OCI-LY3 (cell line): ENCODE measurements around the gene CLDN15.

Experiments used
- H2AFZ ChIP-seq: fragments of 200-600, 300-600 bp; shearing (Covaris generic); 2 replicates; pipeline ENCODE4 v1.6.0; 2014; ENCODE audit warnings: antibody characterized with exemption, low read depth, low read length
- H3K27ac ChIP-seq: fragments of 200-600, 300-600 bp; sonication (generic); 2 replicates; pipeline ENCODE4 v1.5.1; 2014; ENCODE audit warnings: mild to moderate bottlenecking, low read length, moderate library complexity, mixed read lengths
- H3K27me3 ChIP-seq: fragments of 200-600, 300-600 bp; sonication (generic); 2 replicates; pipeline ENCODE4 v1.6.1; 2014; ENCODE audit warnings: low read depth, low read length, mixed read lengths
- H3K36me3 ChIP-seq: fragments of 200-600, 300-600 bp; sonication (generic); replicated peaks from 2 replicates; pipeline ENCODE3; 2014; ENCODE audit warnings: low read depth, low read length, mixed read lengths
- H3K4me1 ChIP-seq: fragments of 300-600, 200-600 bp; sonication (generic); 2 replicates; pipeline ENCODE4 v1.6.1; 2014; ENCODE audit warnings: low read length, mixed read lengths
- H3K4me2 ChIP-seq: fragments of 200-600, 300-600 bp; sonication (generic); 2 replicates; pipeline ENCODE4 v1.6.1; 2014; ENCODE audit warnings: low read length, mixed read lengths
- H3K4me3 ChIP-seq: fragments of 300-600, 200-600 bp; sonication (generic); 2 replicates; pipeline ENCODE4 v1.5.1; 2014; ENCODE audit warnings: antibody characterized with exemption, mild to moderate bottlenecking, low read length, moderate library complexity
- H3K79me2 ChIP-seq: fragments of 300-600, 200-600 bp; shearing (Covaris generic); 2 replicates; pipeline ENCODE4 v1.6.1; 2014; ENCODE audit warnings: mild to moderate bottlenecking, low read length, mixed read lengths
- H3K9ac ChIP-seq: fragments of 300-600, 200-600 bp; shearing (Covaris generic); 2 replicates; pipeline ENCODE4 v1.6.0; 2014; ENCODE audit warnings: mild to moderate bottlenecking, low read length, moderate library complexity
- H3K9me3 ChIP-seq: fragments of 200-600, 300-600 bp; shearing (Covaris generic); 2 replicates; pipeline ENCODE4 v1.6.1; 2014; ENCODE audit warnings: low read length, mixed read lengths; ENCODE audit not compliant: insufficient read depth
- H4K20me1 ChIP-seq: fragments of 200-600, 300-600 bp; sonication (generic); 2 replicates; pipeline ENCODE4 v1.6.1; 2016; ENCODE audit warnings: low read length, mixed read lengths; ENCODE audit not compliant: insufficient read depth
- CTCF ChIP-seq: fragments of 200-600, 300-600 bp; sonication (generic); IDR thresholded peaks from 2 replicates; pipeline ENCODE4 v1.5.1; 2014; ENCODE audit warnings: antibody characterized with exemption, low read length, low read depth
- EZH2phosphoT487 ChIP-seq: fragments of 200-600 bp; shearing (Covaris generic); IDR thresholded peaks from 2 replicates; pipeline ENCODE4 v1.6.1; 2018; ENCODE audit warnings: antibody characterized with exemption, mixed run types, low read depth

CLDN15 gene

GRCh38 chr7:101226721-101227120 lies 10.9 kb downstream of the CLDN15 start:
- no peaks in the 10 kb centered on the region for H3K79me2 ChIP-seq
- H3K27ac ChIP-seq = no peak overlapping the region
- H3K9me3 ChIP-seq = no peaks in the 10 kb centered on the region
- H3K4me2 ChIP-seq = no peak overlapping the region
- no peaks in the 10 kb centered on the region for H3K27me3 ChIP-seq
- H3K9ac ChIP-seq = no peak overlapping the region
- no peaks in the 10 kb centered on the region for H4K20me1 ChIP-seq
- peaks cover 3% of the 10 kb centered on the region for H3K4me1 ChIP-seq
- no peak overlapping the region for H3K4me3 ChIP-seq
- TF ChIP-seq CTCF = no peak
- TF ChIP-seq EZH2phosphoT487 = no peak
- H3K36me3 ChIP-seq = peaks cover 14% of the 10 kb centered on the region
- no peak overlapping the region for H2AFZ ChIP-seq

GRCh38 chr7:101225650-101226049 lies 12.0 kb downstream of the CLDN15 start:
- no peak overlapping the region for H3K4me3 ChIP-seq
- H3K27me3 ChIP-seq = no peaks in the 10 kb centered on the region
- peaks cover 3% of the 10 kb centered on the region for H3K4me1 ChIP-seq
- no peaks in the 10 kb centered on the region for H4K20me1 ChIP-seq
- H3K9me3 ChIP-seq = no peaks in the 10 kb centered on the region
- H3K36me3 ChIP-seq = peaks cover 14% of the 10 kb centered on the region
- TF ChIP-seq CTCF (no peak), EZH2phosphoT487 (no peak)
- H3K4me2 ChIP-seq = no peak overlapping the region
- H3K9ac ChIP-seq = no peak overlapping the region
- no peak overlapping the region for H2AFZ ChIP-seq
- H3K27ac ChIP-seq = no peak overlapping the region
- H3K79me2 ChIP-seq = peaks cover 4% of the 10 kb centered on the region; the same call in 1 of the 2 replicates

GRCh38 chr7:101223528-101223927 lies 14.1 kb downstream of the CLDN15 start:
- Histone ChIP-seq H3K27me3 (no peaks in the 10 kb centered on the region), H3K4me1 (peaks cover 8% of the 10 kb centered on the region), H3K79me2 (peaks cover 13% of the 10 kb centered on the region), H3K9ac (no peak overlapping the region), H3K27ac (no peak overlapping the region), H3K9me3 (no peaks in the 10 kb centered on the region), H4K20me1 (no peaks in the 10 kb centered on the region), H3K4me2 (no peak overlapping the region), H3K36me3 (peaks cover 14% of the 10 kb centered on the region), H3K4me3 (no peak overlapping the region), H2AFZ (no peak overlapping the region)
- TF ChIP-seq CTCF = no peak
- TF ChIP-seq EZH2phosphoT487 = no peak

GRCh38 chr7:101222275-101222830 lies 15.2 kb downstream of the CLDN15 start:
- Histone ChIP-seq H3K9ac (no peak overlapping the region), H3K4me3 (no peak overlapping the region), H2AFZ (no peak overlapping the region), H3K36me3 (peaks cover 14% of the 10 kb centered on the region), H3K27me3 (no peaks in the 10 kb centered on the region), H3K27ac (no peak overlapping the region), H4K20me1 (no peaks in the 10 kb centered on the region), H3K79me2 (peaks cover 18% of the 10 kb centered on the region), H3K4me2 (no peak overlapping the region), H3K9me3 (no peaks in the 10 kb centered on the region), H3K4me1 (peaks cover 8% of the 10 kb centered on the region)
- no peak for TF ChIP-seq EZH2phosphoT487
- TF ChIP-seq CTCF = no peak
